Endothelial cell of umbilical vein (primary cell): Measurements from ENCODE around the gene HSPD1. TPM values are rescaled to one million over a fixed set of nuclear protein-coding genes. Genes with fewer than 3 reads are reported as not detected.
A peak's percentile ranks its signal among the peaks of the same experiment; 100 is the strongest.

ENCODE experiments used
- BruUV-seq: library from RNA; stranded (reverse); fragments of 400-500 nt; replicated peaks from 2 replicates; lab custom pipeline; 2021; lab: Mats Ljungman, UMichigan
- CTCF ChIA-PET: fragments of 300-600, 350-600 bp; sonication (Branson Sonifier 250); formaldehyde crosslinking; loops from one replicate; lab custom pipeline; 2021; ENCODE audit warnings: antibody characterized with exemption, inconsistent platforms; lab: Charles Lee
- POLR2A ChIA-PET: fragments of 300-600, 350-600 bp; sonication (Branson Sonifier 250); formaldehyde crosslinking; loops from one replicate; lab custom pipeline; 2021; ENCODE audit warnings: antibody characterized with exemption, inconsistent platforms; lab: Charles Lee
- DNase-seq: peaks from one replicate; pipeline ENCODE4 v3.0.0-alpha.2; 2011; ENCODE audit warnings: low read depth, low spot score
- FAIRE-seq: peaks from 2 replicates; lab custom pipeline; 2011; peaks lifted over from hg19 to GRCh38; lab: Jason Lieb, UNC
- H2AFZ ChIP-seq: 2 replicates; pipeline ENCODE4 v1.6.0; 2012; ENCODE audit warnings: low read depth, low read length, control low read depth, inconsistent platforms
- H3K27ac ChIP-seq: 2 replicates; pipeline ENCODE4 v1.5.1; 2011; ENCODE audit warnings: low read depth, mild to moderate bottlenecking, control low read depth, low read length, moderate library complexity; ENCODE audit not compliant: insufficient read depth
- H3K27me3 ChIP-seq, 2 experiments: 2 replicates each; pipeline versions ENCODE4 v1.6.0 to v1.6.1; 2011; ENCODE audit warnings: low read length in 2 of 2, mixed read lengths in 1 of 2; ENCODE audit not compliant: control insufficient read depth in 2 of 2, insufficient read depth in 2 of 2
- H3K36me3 ChIP-seq, 2 experiments: 2 replicates in 1 of 2; 3 replicates in 1 of 2; pipeline ENCODE4 v1.5.1; 2011; ENCODE audit warnings: low read length in 2 of 2, mild to moderate bottlenecking in 1 of 2, moderate library complexity in 1 of 2; ENCODE audit not compliant: control insufficient read depth in 2 of 2, insufficient read depth in 2 of 2; ENCODE audit errors: extremely low read depth in 1 of 2
- H3K4me1 ChIP-seq: 3 replicates; pipeline ENCODE4 v1.5.1; 2011; ENCODE audit warnings: mild to moderate bottlenecking, low read length; ENCODE audit not compliant: control insufficient read depth, insufficient read depth; ENCODE audit errors: extremely low read depth
- H3K4me2 ChIP-seq: 2 replicates; pipeline ENCODE4 v1.6.1; 2011; ENCODE audit warnings: low read length, control low read depth, mixed read lengths; ENCODE audit not compliant: insufficient read depth
- H3K4me3 ChIP-seq, 3 experiments: fragments of 200-600 bp in 1 of 3; sonication (generic), shearing (Covaris generic) in 1 of 3; replicated peaks in 1 of 3; 2 replicates each; pipeline ENCODE4 v1.5.1; 2011 to 2016; ENCODE audit warnings: control low read depth in 3 of 3, low read length in 3 of 3, mild to moderate bottlenecking in 2 of 3, inconsistent platforms in 1 of 3, low read depth in 1 of 3, moderate library complexity in 1 of 3; ENCODE audit not compliant: insufficient read depth in 1 of 3
- H3K79me2 ChIP-seq: 2 replicates; pipeline ENCODE4 v1.6.0; 2012; ENCODE audit warnings: low read length, inconsistent platforms; ENCODE audit not compliant: control insufficient read depth, insufficient read depth
- H3K9ac ChIP-seq: replicated peaks from 2 replicates; pipeline ENCODE3; 2011; ENCODE audit warnings: low read length, control low read depth; ENCODE audit not compliant: insufficient read depth; ENCODE audit errors: extremely low read depth
- H3K9me1 ChIP-seq: replicated peaks from 3 replicates; pipeline ENCODE4 v1.6.0; 2011; ENCODE audit warnings: mild to moderate bottlenecking, low read length; ENCODE audit not compliant: control insufficient read depth, insufficient read depth; ENCODE audit errors: extremely low read depth
- H3K9me3 ChIP-seq: replicated peaks from 2 replicates; pipeline ENCODE4 v1.5.1; 2012; ENCODE audit warnings: low read length, inconsistent platforms; ENCODE audit not compliant: control insufficient read depth, insufficient read depth
- H4K20me1 ChIP-seq: replicated peaks from 2 replicates; pipeline ENCODE3; 2011; ENCODE audit warnings: mild to moderate bottlenecking, low read length; ENCODE audit not compliant: control insufficient read depth, insufficient read depth; ENCODE audit errors: extremely low read depth
- GATA2 ChIP-seq: IDR thresholded peaks from 2 replicates; pipeline ENCODE4 v1.7.0; 2011; ENCODE audit warnings: low read depth, mild to moderate bottlenecking, moderate library complexity, mixed read lengths, low read length; ENCODE audit not compliant: insufficient read length, insufficient read depth
- MAX ChIP-seq: IDR thresholded peaks from 2 replicates; pipeline ENCODE4 v1.6.1; 2011; ENCODE audit not compliant: insufficient read depth, insufficient read length
- MYC ChIP-seq: IDR thresholded peaks from one replicate; pipeline ENCODE4 v1.6.1; 2011; ENCODE audit warnings: mild to moderate bottlenecking, low read depth, low read length
- POLR2AphosphoS5 ChIP-seq: IDR thresholded peaks from 2 replicates; pipeline ENCODE4 v1.6.1; 2012; ENCODE audit warnings: low read depth, mild to moderate bottlenecking, control low read depth, low read length, moderate library complexity; ENCODE audit not compliant: insufficient read depth
- dilution Hi-C: fragments of 300-500 bp; cut with MboI; formaldehyde crosslinking; loops from one replicate; pipeline ENCODE4 v1.15.0; 2019; ENCODE audit warnings: low sequenced_read_pairs; ENCODE audit not compliant: extremely low pct_ligation_motif_present
- intact Hi-C: fragments of 100-400 bp; cut with micrococcal nuclease; formaldehyde crosslinking; loops from one replicate; pipeline ENCODE4 v1.10.0; 2022
- polyA plus RNA-seq, 4 experiments: library from polyadenylated mRNA; depleted of rRNA in 3 of 4; stranded (reverse) in 3 of 4; unstranded in 1 of 4; fragments of >200 nt; gene quantifications; 2 replicates each; pipeline versions ENCODE4 v1.2.1 to v1.2.3, GENCODE V29; 2011 to 2012; ENCODE audit warnings: missing spikeins in 1 of 4
- total RNA-seq: library from RNA; stranded (reverse); gene quantifications from 2 replicates; pipeline ENCODE4 v1.2.3, GENCODE V29; 2021

The HSPD1 gene
- total and polyA plus RNA-seq, 2 donors (not counting 3 experiments of a cell fraction or from before 2014, with no cell fraction given): 73.2 to 337 TPM

DNA sequence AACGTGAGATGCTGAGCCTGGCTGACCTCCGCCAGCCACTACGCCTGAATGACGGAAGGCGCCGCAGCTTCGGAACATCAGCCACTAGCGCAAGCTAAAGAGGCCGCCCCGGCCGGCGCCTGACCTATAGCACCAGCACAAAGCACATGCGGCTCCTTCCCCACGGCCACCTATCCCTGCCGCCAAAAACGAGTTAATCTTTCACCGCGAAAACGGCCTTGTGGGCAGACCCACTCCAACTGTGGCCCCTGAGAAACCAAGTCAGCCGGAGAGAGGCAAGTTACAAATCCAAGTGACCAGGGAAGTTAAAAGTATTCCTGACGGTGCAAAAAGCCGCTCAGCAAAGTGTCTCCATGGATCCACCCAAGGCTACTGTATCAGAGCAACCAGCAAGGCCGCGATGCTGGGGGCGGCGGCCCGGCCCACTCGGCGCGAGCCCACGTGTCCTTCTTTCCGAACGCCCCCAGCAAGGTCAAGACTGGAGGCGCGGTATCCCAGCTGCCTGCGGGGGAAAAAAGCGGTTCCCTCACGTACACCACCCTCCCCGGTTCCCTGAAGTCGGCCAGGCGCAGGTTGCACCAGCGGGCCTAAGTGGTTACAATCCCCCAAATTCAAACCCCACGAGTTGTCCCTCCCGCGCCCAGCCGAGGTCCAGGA is 575 bp downstream of the HSPD1 start:
- peak overlapping the region; percentile 66 for H3K9ac ChIP-seq
- H3K27ac ChIP-seq: peak overlapping the region; percentile 75
- H3K9me1 ChIP-seq: no peaks in the 10 kb centered on the region
- BruUV-seq: TSS peak; percentile 26
- H3K4me1 ChIP-seq: peaks cover 46% of the 10 kb centered on the region
- DNase-seq: peak; percentile 69
- no peaks in the 10 kb centered on the region for H3K9me3 ChIP-seq
- ChIA-PET CTCF (interaction anchor here (0.6 to 1.5 kb wide), 6 partner anchors 13 to 101 kb away, joined by 3 to 4 read pairs (median 3); partner anchors contain the start of genes COQ10B and MOB4), POLR2A (interaction anchor here (0.7 to 2.7 kb wide), 7 partner anchors 8 to 64 kb away, joined by 3 to 16 read pairs (median 7); partner anchors contain the start of genes COQ10B, MOB4 and SF3B1)
- peak; percentile 46 for FAIRE-seq
- peaks cover 0 to 21% of the 10 kb centered on the region in 2 experiments for H3K36me3 ChIP-seq
- H3K4me3 ChIP-seq: peak overlapping the region; percentile 68 to 86 (median 84)
- dilution Hi-C loops (no loop called here), intact Hi-C loops (loop anchor here (2.0 to 5.0 kb wide), 2 partner anchors 100 to 798 kb away; no protein-coding TSS in a partner anchor)
- TF ChIP-seq GATA2: no peak
- no peak for TF ChIP-seq POLR2AphosphoS5
- peak; percentile 3 for TF ChIP-seq MYC
- TF ChIP-seq MAX: peak; percentile 36
- H3K79me2 ChIP-seq: peaks cover 82% of the 10 kb centered on the region
- peaks cover 2% of the 10 kb centered on the region for H4K20me1 ChIP-seq
- H2AFZ ChIP-seq: peak overlapping the region; percentile 58
- no peaks in the 10 kb centered on the region for H3K27me3 ChIP-seq
- H3K4me2 ChIP-seq: peak overlapping the region; percentile 99
